HCT116 (cell line): Measurements from ENCODE around the gene PC. TPM values are rescaled to one million over a fixed set of nuclear protein-coding genes. Genes with fewer than 3 reads are reported as not detected.

Experiments used
- ATAC-seq: fragments of 200-7000 bp; cut with Tn5 transposase; 2 replicates; pipeline ENCODE4 v1.9.1; 2020; ENCODE audit warnings: mild to moderate bottlenecking, moderate library complexity
- BruUV-seq: library from RNA; stranded (reverse); fragments of 400-500 nt; replicated peaks from 2 replicates; lab custom pipeline; 2021; lab: Mats Ljungman, UMichigan
- CTCF ChIA-PET: fragments of 300-600 bp; sonication (Branson Sonifier 250); formaldehyde crosslinking; loops from one replicate; lab custom pipeline; 2021; ENCODE audit warnings: antibody characterized with exemption; lab: Charles Lee
- POLR2A ChIA-PET: fragments of 300-600, 350-600 bp; sonication (Branson Sonifier 250); formaldehyde crosslinking; loops from one replicate; lab custom pipeline; 2021; ENCODE audit warnings: antibody characterized with exemption; lab: Charles Lee
- RAD21 ChIA-PET, 2 experiments: fragments of 300-600 bp; sonication (Branson Sonifier 250); formaldehyde crosslinking; loops; one replicate each; lab custom pipeline; 2023; ENCODE audit warnings: low total read pairs in 2 of 2; ENCODE audit not compliant: uncharacterized antibody in 2 of 2, unreplicated experiment in 2 of 2, low non-redundant PET in 1 of 2; lab: Charles Lee
- DNase-seq: peaks from one replicate; pipeline ENCODE4 v3.0.0-alpha.2; 2010; ENCODE audit warnings: low read depth, low spot score
- H2AFZ ChIP-seq: fragments of 200-600 bp; shearing (Covaris generic), sonication (generic); 2 replicates; pipeline ENCODE4 v1.6.1; 2017; ENCODE audit warnings: low read depth, mixed run types, mixed read lengths, antibody characterized with exemption, low read length; ENCODE audit not compliant: poor library complexity, severe bottlenecking
- H3K27ac ChIP-seq: 2 replicates; pipeline ENCODE4 v1.5.1; 2012; ENCODE audit warnings: low read depth, low read length
- H3K27me3 ChIP-seq: fragments of 200-600 bp; sonication (generic); 2 replicates; pipeline ENCODE4 v1.6.1; 2016; ENCODE audit warnings: mixed run types, low read length, mixed read lengths; ENCODE audit not compliant: insufficient read depth
- H3K36me3 ChIP-seq, 2 experiments: fragments of 200-500 bp in 1 of 2; fragments of 200-600 bp in 1 of 2; sonication (Bioruptor generic) in 1 of 2; sonication (generic) in 1 of 2; 2 replicates each; pipeline versions ENCODE4 v1.5.1 to v1.6.1; 2014 to 2016; ENCODE audit warnings: low read length in 2 of 2, inconsistent platforms in 1 of 2, mixed read lengths in 1 of 2, mixed run types in 1 of 2; ENCODE audit not compliant: insufficient read depth in 2 of 2, control insufficient read depth in 1 of 2
- H3K4me1 ChIP-seq, 2 experiments: fragments of 200-600 bp in 1 of 2; sonication (generic) in 1 of 2; 2 replicates each; pipeline versions ENCODE4 v1.5.1 to v1.6.1; 2012 to 2017; ENCODE audit warnings: low read length in 2 of 2, inconsistent platforms in 1 of 2, mild to moderate bottlenecking in 1 of 2, mixed read lengths in 1 of 2, mixed run types in 1 of 2, moderate library complexity in 1 of 2; ENCODE audit not compliant: insufficient read depth in 2 of 2, control insufficient read depth in 1 of 2
- H3K4me2 ChIP-seq: fragments of 200-600 bp; sonication (generic); 2 replicates; pipeline ENCODE4 v1.6.1; 2017; ENCODE audit warnings: mixed run types, low read length, mixed read lengths
- H3K4me3 ChIP-seq, 2 experiments: fragments of 200-600 bp in 1 of 2; sonication (generic) in 1 of 2; replicated peaks in 1 of 2; 2 replicates each; pipeline ENCODE4 v1.5.1; 2011 to 2016; ENCODE audit warnings: low read length in 2 of 2, control low read depth in 1 of 2, low read depth in 1 of 2, mild to moderate bottlenecking in 1 of 2, mixed read lengths in 1 of 2, mixed run types in 1 of 2
- H3K79me2 ChIP-seq: fragments of 200-600 bp; sonication (generic); 2 replicates; pipeline ENCODE4 v1.6.1; 2017; ENCODE audit warnings: mild to moderate bottlenecking, mixed run types, low read length, moderate library complexity, mixed read lengths; ENCODE audit not compliant: insufficient read depth
- H3K9ac ChIP-seq: fragments of 200-600 bp; sonication (generic); 2 replicates; pipeline ENCODE4 v1.6.1; 2016; ENCODE audit warnings: low read length, mixed read lengths
- H3K9me2 ChIP-seq: fragments of 200-600 bp; sonication (generic), shearing (Covaris generic); 2 replicates; pipeline ENCODE4 v1.6.1; 2017; ENCODE audit warnings: mixed run types, mild to moderate bottlenecking, moderate library complexity; ENCODE audit not compliant: insufficient read depth
- H3K9me3 ChIP-seq, 2 experiments: fragments of 200-500 bp in 1 of 2; fragments of 200-600 bp in 1 of 2; sonication (Bioruptor generic) in 1 of 2; sonication (generic) in 1 of 2; 2 replicates each; pipeline ENCODE4 v1.6.1; 2014 to 2017; ENCODE audit warnings: low read length in 2 of 2, mixed read lengths in 2 of 2, inconsistent platforms in 1 of 2, low read depth in 1 of 2, mild to moderate bottlenecking in 1 of 2, mixed run types in 1 of 2, moderate library complexity in 1 of 2; ENCODE audit not compliant: control insufficient read depth in 1 of 2, insufficient read depth in 1 of 2
- H4K20me1 ChIP-seq: fragments of 200-600 bp; sonication (generic), shearing (Covaris generic); 2 replicates; pipeline ENCODE4 v1.6.1; 2017; ENCODE audit warnings: mixed run types, mild to moderate bottlenecking, moderate library complexity; ENCODE audit not compliant: insufficient read depth
- ATF3 ChIP-seq: IDR thresholded peaks from 2 replicates; pipeline ENCODE4 v1.6.1; 2012
- CBX3 ChIP-seq: IDR thresholded peaks from 2 replicates; pipeline ENCODE4 v1.6.1; 2012; ENCODE audit warnings: low read depth
- EGR1 ChIP-seq: IDR thresholded peaks from 2 replicates; pipeline ENCODE4 v1.6.1; 2012; ENCODE audit warnings: low read depth
- EZH2phosphoT487 ChIP-seq: fragments of 200-600 bp; IDR thresholded peaks from 2 replicates; pipeline ENCODE4 v1.6.1; 2018; ENCODE audit warnings: antibody characterized with exemption, borderline replicate concordance
- FOSL1 ChIP-seq: IDR thresholded peaks from 2 replicates; pipeline ENCODE4 v1.6.1; 2012; ENCODE audit warnings: low read depth
- JUND ChIP-seq: IDR thresholded peaks from 2 replicates; pipeline ENCODE4 v1.6.1; 2012
- MAX ChIP-seq: IDR thresholded peaks from 2 replicates; pipeline ENCODE4 v1.6.1; 2012
- POLR2A ChIP-seq: IDR thresholded peaks from 2 replicates; pipeline ENCODE4 v1.7.0; 2011; ENCODE audit warnings: borderline replicate concordance; ENCODE audit not compliant: insufficient read depth, insufficient read length; ENCODE audit errors: extremely low read depth
- POLR2AphosphoS5 ChIP-seq: IDR thresholded peaks from 2 replicates; pipeline ENCODE4 v1.6.1; 2011; ENCODE audit warnings: mild to moderate bottlenecking, low read depth, low read length, moderate library complexity
- RAD21 ChIP-seq: IDR thresholded peaks from 2 replicates; pipeline ENCODE4 v1.6.1; 2012; ENCODE audit warnings: low read depth, mild to moderate bottlenecking
- REST ChIP-seq: IDR thresholded peaks from 2 replicates; pipeline ENCODE4 v1.6.1; 2012; ENCODE audit warnings: low read depth
- SRF ChIP-seq: IDR thresholded peaks from 2 replicates; pipeline ENCODE4 v1.6.1; 2012; ENCODE audit warnings: low read depth
- TCF7L2 ChIP-seq: IDR thresholded peaks from 2 replicates; pipeline ENCODE4 v1.7.0; 2011; ENCODE audit warnings: borderline replicate concordance, inconsistent platforms; ENCODE audit not compliant: insufficient read depth, insufficient read length; ENCODE audit errors: extremely low read depth
- YY1 ChIP-seq: IDR thresholded peaks from 2 replicates; pipeline ENCODE4 v1.6.1; 2011; ENCODE audit warnings: low read length, low read depth, moderate library complexity, mild to moderate bottlenecking; ENCODE audit not compliant: insufficient replicate concordance; ENCODE audit errors: extremely low read depth
- ZFX ChIP-seq: fragments of 450-650 bp; IDR thresholded peaks from 2 replicates; pipeline ENCODE4 v1.6.1; 2017
- intact Hi-C: fragments of 100-400 bp; cut with micrococcal nuclease; formaldehyde crosslinking; loops from 2 replicates; pipeline ENCODE4 v1.10.0; 2022
- total RNA-seq: library from RNA; stranded (reverse); gene quantifications from one replicate; pipeline ENCODE4 v1.2.1, GENCODE V29; 2021; ENCODE audit not compliant: unreplicated experiment

PC gene
- total RNA-seq, 1 experiment from 2014 or later = 24.1 TPM

- Histone ChIP-seq H3K9me2 (no peaks in the 10 kb centered on the region), H3K27me3 (no peaks in the 10 kb centered on the region), H3K79me2 (no peaks in the 10 kb centered on the region), H3K4me1 (peaks cover 83 to 94% of the 10 kb centered on the region in 2 experiments), H3K36me3 (no peaks in the 10 kb centered on the region), H3K9me3 (no peaks in the 10 kb centered on the region), H4K20me1 (no peaks in the 10 kb centered on the region), H3K9ac (peak overlapping the region; percentile 35; the same call in 1 of the 2 replicates), H3K4me2 (peak overlapping the region; percentile 75), H2AFZ (no peak overlapping the region), H3K27ac (peak overlapping the region; percentile 81; the same call in 1 of the 2 replicates), H3K4me3 (no peak overlapping the region)
- ChIA-PET POLR2A (interaction anchor here (0.7 to 1.0 kb wide), 2 partner anchors 19 to 136 kb away, joined by 3 read pairs; no protein-coding TSS in a partner anchor), RAD21 (interaction anchor here in 1 of 2 experiments (0.6 kb wide), 1 partner anchor 456 kb away, joined by 3 read pairs; no protein-coding TSS in a partner anchor), CTCF (interaction anchor here (2.0 kb wide), 1 partner anchor 90 kb away, joined by 5 read pairs; no protein-coding TSS in a partner anchor)
- ATAC-seq (no peak), DNase-seq (no peak)
- no TSS peak for BruUV-seq
- no peak for TF ChIP-seq FOSL1
- no peak for TF ChIP-seq CBX3
- TF ChIP-seq RAD21 = no peak
- no peak for TF ChIP-seq EZH2phosphoT487
- TF ChIP-seq EGR1 = no peak
- TF ChIP-seq SRF = no peak
- no peak for TF ChIP-seq MAX
- no peak for TF ChIP-seq ZFX
- intact Hi-C loops = loop anchor here (10.0 kb wide), 1 partner anchor 69 kb away; the partner anchor contains the start of gene PC
Measured at GRCh38 chr11:66885469-66885868, 72.7 kb downstream of the PC start.

GRCh38 chr11:66884443-66884842, 73.7 kb downstream of the PC start:
- Histone ChIP-seq H3K27me3 (no peaks in the 10 kb centered on the region), H3K9me3 (no peaks in the 10 kb centered on the region), H3K4me3 (no peak overlapping the region), H4K20me1 (no peaks in the 10 kb centered on the region), H3K36me3 (no peaks in the 10 kb centered on the region), H3K79me2 (no peaks in the 10 kb centered on the region), H3K9me2 (no peaks in the 10 kb centered on the region), H3K27ac (no peak overlapping the region), H3K4me2 (peak overlapping the region; percentile 84; the same call in 1 of the 2 replicates), H2AFZ (no peak overlapping the region), H3K9ac (no peak overlapping the region), H3K4me1 (peaks cover 87 to 91% of the 10 kb centered on the region in 2 experiments)
- DNase-seq = no peak
- no peak for ATAC-seq
- ChIA-PET POLR2A (no interaction called here), CTCF (interaction anchor here (3.5 kb wide), 1 partner anchor 8 kb away, joined by 17 read pairs; no protein-coding TSS in a partner anchor), RAD21 (interaction anchor here in 1 of 2 experiments (0.7 kb wide), 1 partner anchor 59 kb away, joined by 3 read pairs; no protein-coding TSS in a partner anchor)
- intact Hi-C loops = loop anchor here (5.0 to 10.0 kb wide), 2 partner anchors 70 to 138 kb away; partner anchors contain the start of genes PC and SYT12
- no TSS peak for BruUV-seq
- TF ChIP-seq EZH2phosphoT487 (no peak), POLR2AphosphoS5 (no peak), YY1 (no peak), SRF (no peak), EGR1 (no peak), MAX (no peak), TCF7L2 (no peak), POLR2A (no peak), ATF3 (no peak), JUND (no peak), CBX3 (no peak), REST (no peak)
